HepG2 (cell line): ENCODE results near the gene PROC. TPM values are rescaled to one million over a fixed set of nuclear protein-coding genes. Genes with fewer than 3 reads are reported as not detected.
A peak's percentile ranks its signal among the peaks of the same experiment; 100 is the strongest.

Experiments used
- ATAD3A ChIP-seq: sonication (generic); formaldehyde crosslinking; IDR thresholded peaks from 2 replicates; pipeline ENCODE4 v1.4.0; 2020; ENCODE audit warnings: missing genetic modification reagents
- ATRX ChIP-seq: sonication (generic); formaldehyde crosslinking; IDR thresholded peaks from 2 replicates; pipeline ENCODE4 v1.4.0; 2020; ENCODE audit warnings: missing genetic modification reagents, borderline replicate concordance
- CERS6 ChIP-seq: sonication (generic); formaldehyde crosslinking; IDR thresholded peaks from 2 replicates; pipeline ENCODE4 v1.5.0; 2020; ENCODE audit warnings: missing genetic modification reagents
- CHCHD3 ChIP-seq: sonication (generic); formaldehyde crosslinking; IDR thresholded peaks from 2 replicates; pipeline ENCODE4 v1.8.0; 2022; ENCODE audit warnings: mild to moderate bottlenecking, missing genetic modification reagents, moderate library complexity
- FOXK1 ChIP-seq: sonication (generic); formaldehyde crosslinking; IDR thresholded peaks from 2 replicates; pipeline ENCODE4 v1.4.0; 2020; ENCODE audit warnings: low read depth, missing genetic modification reagents, borderline replicate concordance
- GMEB2 ChIP-seq: IDR thresholded peaks from 2 replicates; pipeline ENCODE4 v1.6.1; 2016; ENCODE audit warnings: missing biosample characterization, missing genetic modification reagents, low read depth
- HNRNPLL ChIP-seq: fragments of 200-400 bp; formaldehyde crosslinking; IDR thresholded peaks from 2 replicates; pipeline ENCODE4 v1.6.1; 2017; ENCODE audit warnings: mild to moderate bottlenecking, low read depth, low read length; ENCODE audit not compliant: poor library complexity, severe bottlenecking
- MTA1 ChIP-seq: sonication (generic); formaldehyde crosslinking; IDR thresholded peaks from 2 replicates; pipeline ENCODE4 v1.4.0; 2020; ENCODE audit warnings: missing genetic modification reagents, mild to moderate bottlenecking, borderline replicate concordance
- RARA ChIP-seq: IDR thresholded peaks from 2 replicates; pipeline ENCODE4 v1.6.1; 2016; ENCODE audit warnings: missing genetic modification reagents, missing compliant biosample characterization
- TERF1 ChIP-seq: sonication (generic); formaldehyde crosslinking; IDR thresholded peaks from 2 replicates; pipeline ENCODE4 v1.8.0; 2022; ENCODE audit warnings: mild to moderate bottlenecking, missing genetic modification reagents, moderate library complexity
- TRIM24 ChIP-seq: sonication (generic); formaldehyde crosslinking; IDR thresholded peaks from 2 replicates; pipeline ENCODE4 v1.8.0; 2022; ENCODE audit warnings: mild to moderate bottlenecking, missing genetic modification reagents
- ZBTB2 ChIP-seq: sonication (generic); formaldehyde crosslinking; IDR thresholded peaks from 2 replicates; pipeline ENCODE4 v1.8.0; 2022; ENCODE audit warnings: low read depth, missing genetic modification reagents
- ZBTB38 ChIP-seq: sonication (generic); formaldehyde crosslinking; IDR thresholded peaks from 2 replicates; pipeline ENCODE4 v1.5.1; 2020; ENCODE audit warnings: mild to moderate bottlenecking, missing genetic modification reagents
- ZBTB46 ChIP-seq: sonication (generic); formaldehyde crosslinking; IDR thresholded peaks from 2 replicates; pipeline ENCODE4 v1.4.0; 2020; ENCODE audit warnings: mild to moderate bottlenecking, missing genetic modification reagents, borderline replicate concordance
- ZNF235 ChIP-seq: sonication (generic); formaldehyde crosslinking; IDR thresholded peaks from 2 replicates; pipeline ENCODE4 v1.8.1; 2023; ENCODE audit warnings: mild to moderate bottlenecking, missing genetic modification reagents, borderline replicate concordance
- ZNF569 ChIP-seq: sonication (generic); formaldehyde crosslinking; IDR thresholded peaks from 2 replicates; pipeline ENCODE4 v1.5.0; 2020; ENCODE audit warnings: mild to moderate bottlenecking, missing genetic modification reagents, moderate library complexity, borderline replicate concordance
- ZNF619 ChIP-seq: sonication (generic); formaldehyde crosslinking; IDR thresholded peaks from 2 replicates; pipeline ENCODE4 v1.4.0; 2020; ENCODE audit warnings: mild to moderate bottlenecking, missing genetic modification reagents
- ZNF841 ChIP-seq: sonication (generic); formaldehyde crosslinking; IDR thresholded peaks from 2 replicates; pipeline ENCODE4 v1.8.1; 2023; ENCODE audit warnings: missing genetic modification reagents, borderline replicate concordance
- ZZZ3 ChIP-seq: sonication (generic); formaldehyde crosslinking; IDR thresholded peaks from 2 replicates; pipeline ENCODE4 v1.4.0; 2020; ENCODE audit warnings: missing genetic modification reagents, mild to moderate bottlenecking, borderline replicate concordance
- polyA plus RNA-seq, 8 experiments: library from polyadenylated mRNA; depleted of rRNA in 3 of 8; stranded (reverse) in 7 of 8; unstranded in 1 of 8; fragments of >200 nt; fragmentation: Illumina TruSeq in 4 of 8; extraction: Trizol in 4 of 8; gene quantifications; 2 replicates each; pipeline versions ENCODE4 v1.2.1 to v1.2.3, GENCODE V29; 2011 to 2016; ENCODE audit warnings: low read depth in 4 of 8, missing spikeins in 1 of 8, mixed read lengths in 1 of 8; ENCODE audit not compliant: insufficient read depth in 1 of 8
- total RNA-seq, 5 experiments: library from RNA; depleted of rRNA; stranded (reverse); fragments of >200 nt; fragmentation: Illumina TruSeq; extraction: Trizol; gene quantifications; 2 replicates each; pipeline ENCODE4 v1.2.3, GENCODE V29; 2016; ENCODE audit warnings: low read depth in 1 of 5

PROC gene
- total and polyA plus RNA-seq, 2 of the 13 experiments (the other 11 are each of a cell fraction or from before 2014, with no cell fraction given) = 134 to 185 TPM

GRCh38 chr2:127413782-127414637 lies 4.2 kb upstream of the PROC start (continued):
- TF ChIP-seq ZZZ3 (CRISPR knock-in tag) (no peak), MTA1 (CRISPR knock-in tag) (no peak), CHCHD3 (CRISPR knock-in tag) (no peak), ZBTB2 (CRISPR knock-in tag) (no peak), ZNF235 (no peak), ATAD3A (CRISPR knock-in tag) (no peak), ZBTB38 (CRISPR knock-in tag) (no peak), ZNF569 (CRISPR knock-in tag) (no peak), TRIM24 (CRISPR knock-in tag) (no peak), GMEB2 (CRISPR knock-in tag) (no peak), ZBTB46 (no peak), CERS6 (CRISPR knock-in tag) (no peak), HNRNPLL (no peak), ATRX (CRISPR knock-in tag) (no peak), FOXK1 (peak; percentile 89), ZNF841 (CRISPR knock-in tag) (no peak), ZNF619 (CRISPR knock-in tag) (no peak), RARA (peak; percentile 74), TERF1 (no peak)
